Measurements from ENCODE around the gene TRAFD1.

DNA sequence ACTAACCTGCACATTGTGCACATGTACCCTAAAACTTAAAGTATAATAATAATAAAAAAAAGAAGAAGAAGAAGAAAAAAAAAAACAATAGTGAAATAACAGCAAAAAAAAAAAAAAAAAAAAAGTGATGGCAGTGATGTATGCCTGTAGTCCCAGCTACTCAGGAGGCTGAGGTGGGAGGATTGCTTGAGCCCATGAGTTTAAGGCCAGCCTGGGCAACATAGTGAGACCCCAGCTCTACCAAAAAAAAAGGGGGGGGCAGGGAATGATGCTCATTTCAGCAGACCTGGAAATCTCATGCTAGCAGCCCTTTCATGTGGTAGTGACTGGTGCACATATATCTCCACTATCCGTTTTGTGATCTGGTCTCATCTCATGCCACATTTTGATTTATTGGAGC is 20.8 kb downstream of the TRAFD1 start:
- no peak for TF ChIP-seq SP1 (IDR thresholded peaks at IDR 0.05)
- no peak for TF ChIP-seq SUZ12 (IDR thresholded peaks at IDR 0.05)
- TF ChIP-seq ELF4 (IDR thresholded peaks at IDR 0.05) = no peak
- no peak for TF ChIP-seq ARNT (IDR thresholded peaks at IDR 0.05)
- no peak for TF ChIP-seq FOXM1 (IDR thresholded peaks at IDR 0.05; ENCODE audit: borderline replicate concordance)
- no peak for TF ChIP-seq L3MBTL2 (conservative IDR thresholded peaks at IDR 0.05)
- no peak for TF ChIP-seq ZNF384 (IDR thresholded peaks at IDR 0.05)
- TF ChIP-seq FOXA1 (IDR thresholded peaks at IDR 0.05) = no peak
- no peak for TF ChIP-seq TARDBP (IDR thresholded peaks at IDR 0.05)
- TF ChIP-seq HDGF (IDR thresholded peaks at IDR 0.05; ENCODE audit: borderline replicate concordance) = no peak
- TF ChIP-seq, protein P1, sequence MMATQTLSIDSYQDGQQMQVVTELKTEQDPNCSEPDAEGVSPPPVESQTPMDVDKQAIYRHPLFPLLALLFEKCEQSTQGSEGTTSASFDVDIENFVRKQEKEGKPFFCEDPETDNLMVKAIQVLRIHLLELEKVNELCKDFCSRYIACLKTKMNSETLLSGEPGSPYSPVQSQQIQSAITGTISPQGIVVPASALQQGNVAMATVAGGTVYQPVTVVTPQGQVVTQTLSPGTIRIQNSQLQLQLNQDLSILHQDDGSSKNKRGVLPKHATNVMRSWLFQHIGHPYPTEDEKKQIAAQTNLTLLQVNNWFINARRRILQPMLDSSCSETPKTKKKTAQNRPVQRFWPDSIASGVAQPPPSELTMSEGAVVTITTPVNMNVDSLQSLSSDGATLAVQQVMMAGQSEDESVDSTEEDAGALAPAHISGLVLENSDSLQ (IDR thresholded peaks at IDR 0.05) = no peak
- no peak for TF ChIP-seq NFRKB (IDR thresholded peaks at IDR 0.05)
- no peak for TF ChIP-seq BHLHE40 (IDR thresholded peaks at IDR 0.05; ENCODE audit: borderline replicate concordance)
- TF ChIP-seq CTBP1 (IDR thresholded peaks at IDR 0.05; ENCODE audit: borderline replicate concordance) = no peak

Measured in HEK293T (cell line).